A549 (cell line): ENCODE measurements around the gene LGR6. TPM values are rescaled to one million over a fixed set of nuclear protein-coding genes. Genes with fewer than 3 reads are reported as not detected.

ENCODE experiments used
- ATAC-seq, 2 experiments: fragments of 200-7000 bp in 1 of 2; fragments of >200 bp in 1 of 2; cut with Nextera tagmentation in 1 of 2; cut with Tn5 transposase in 1 of 2; 3 replicates each; pipeline versions ENCODE4 v1.8.0 to v1.9.1; 2018 to 2020; ENCODE audit warnings: mild to moderate bottlenecking in 1 of 2, moderate library complexity in 1 of 2
- CTCF ChIA-PET: fragments of 300-600 bp; sonication (Branson Sonifier 250); formaldehyde crosslinking; extraction: SDS; loops from one replicate; lab custom pipeline; 2021; ENCODE audit warnings: antibody characterized with exemption, inconsistent platforms; lab: Yijun Ruan, JAX
- POLR2A ChIA-PET: fragments of 350-600 bp; formaldehyde crosslinking; extraction: SDS; loops from one replicate; lab custom pipeline; 2021; ENCODE audit warnings: antibody characterized with exemption, inconsistent platforms; lab: Yijun Ruan, JAX
- DNase-seq, 2 experiments: peaks; one replicate each; pipeline versions ENCODE4 v3.0.0 to v3.0.0-alpha.2; 2011 to 2016; ENCODE audit warnings: low read depth in 1 of 2, low spot score in 1 of 2
- FAIRE-seq: peaks from 2 replicates; lab custom pipeline; 2011; peaks lifted over from hg19 to GRCh38; lab: Jason Lieb, UNC
- H3K27ac ChIP-seq, 2 experiments: fragments of >200 bp; sonication (Bioruptor Twin); formaldehyde crosslinking; 3 replicates each; pipeline ENCODE4 v1.5.1; 2016 to 2017
- H3K4me1 ChIP-seq: fragments of >200 bp; sonication (Bioruptor Twin); formaldehyde crosslinking; 3 replicates; pipeline ENCODE4 v1.6.1; 2016
- H3K4me2 ChIP-seq: fragments of >200 bp; sonication (Bioruptor Twin); formaldehyde crosslinking; 3 replicates; pipeline ENCODE4 v1.6.1; 2016
- H3K4me3 ChIP-seq: fragments of >200 bp; sonication (Bioruptor Twin); formaldehyde crosslinking; 3 replicates; pipeline ENCODE4 v1.5.1; 2016
- H3K9me3 ChIP-seq: fragments of >200 bp; sonication (Bioruptor Twin); formaldehyde crosslinking; 3 replicates; pipeline ENCODE4 v1.6.1; 2016
- CEBPB ChIP-seq, 2 experiments: fragments of >200 bp in 1 of 2; sonication (Bioruptor Twin) in 1 of 2; formaldehyde crosslinking in 1 of 2; IDR thresholded peaks; 2 replicates each; pipeline ENCODE4 v1.6.1; 2012 to 2016
- CHD2 ChIP-seq: fragments of 150-350 bp; IDR thresholded peaks from 2 replicates; pipeline ENCODE4 v1.6.1; 2014; ENCODE audit warnings: low read length; ENCODE audit not compliant: partially characterized antibody
- EHF ChIP-seq: fragments of 250-450 bp; sonication (Bioruptor Pico); IDR thresholded peaks from 2 replicates; pipeline ENCODE4 v1.5.0; 2020; ENCODE audit warnings: mild to moderate bottlenecking
- ESRRA ChIP-seq: fragments of 150-350 bp; IDR thresholded peaks from 2 replicates; pipeline ENCODE4 v1.6.1; 2014; ENCODE audit warnings: mild to moderate bottlenecking, low read length, borderline replicate concordance
- FOSB ChIP-seq: fragments of 250-450 bp; sonication (Bioruptor Pico); IDR thresholded peaks from 2 replicates; pipeline ENCODE4 v1.5.0; 2020; ENCODE audit warnings: mild to moderate bottlenecking, moderate library complexity
- HDAC2 ChIP-seq: fragments of 200-600 bp; sonication (generic); IDR thresholded peaks from 2 replicates; pipeline ENCODE4 v1.6.1; 2016
- HOXA7 ChIP-seq: fragments of 250-450 bp; sonication (Bioruptor Pico); IDR thresholded peaks from 2 replicates; pipeline ENCODE4 v1.5.0; 2020; ENCODE audit warnings: mild to moderate bottlenecking, moderate library complexity
- HOXB5 ChIP-seq: fragments of 250-450 bp; sonication (Bioruptor Pico); IDR thresholded peaks from 2 replicates; pipeline ENCODE4 v1.5.0; 2020; ENCODE audit warnings: mild to moderate bottlenecking, moderate library complexity
- JUNB ChIP-seq: fragments of >200 bp; sonication (Bioruptor Twin); formaldehyde crosslinking; IDR thresholded peaks from 2 replicates; pipeline ENCODE4 v1.6.1; 2016
- KDM1A ChIP-seq: fragments of 200-600 bp; sonication (generic); IDR thresholded peaks from 2 replicates; pipeline ENCODE4 v1.6.1; 2016; ENCODE audit warnings: low read depth, mild to moderate bottlenecking
- KDM5A ChIP-seq: fragments of 200-600 bp; sonication (generic); IDR thresholded peaks from 2 replicates; pipeline ENCODE4 v1.6.1; 2016; ENCODE audit warnings: antibody characterized with exemption, mild to moderate bottlenecking
- MAFK ChIP-seq: fragments of 450-650 bp; IDR thresholded peaks from 2 replicates; pipeline ENCODE4 v1.6.1; 2014; ENCODE audit not compliant: partially characterized antibody
- MAZ ChIP-seq: fragments of 150-350 bp; IDR thresholded peaks from 2 replicates; pipeline ENCODE4 v1.6.1; 2014; ENCODE audit warnings: antibody characterized with exemption, low read depth, low read length, borderline replicate concordance
- NPAS2 ChIP-seq: fragments of 250-450 bp; sonication (Bioruptor Pico); IDR thresholded peaks from 2 replicates; pipeline ENCODE4 v1.8.0; 2022; ENCODE audit warnings: mild to moderate bottlenecking, moderate library complexity, borderline replicate concordance
- POLR2A ChIP-seq: IDR thresholded peaks from 2 replicates; pipeline ENCODE4 v1.6.1; 2012; ENCODE audit warnings: mild to moderate bottlenecking, low read length
- POLR2AphosphoS2 ChIP-seq: conservative IDR thresholded peaks from 2 replicates; pipeline ENCODE4 v1.6.1; 2012; ENCODE audit warnings: low read length, improper control_type of control experiment, inconsistent platforms
- RCOR1 ChIP-seq: fragments of 150-350 bp; IDR thresholded peaks from 2 replicates; pipeline ENCODE4 v1.6.1; 2014; ENCODE audit warnings: antibody characterized with exemption, low read length, low read depth
- SMC3 ChIP-seq: fragments of >200 bp; sonication (Bioruptor Twin); formaldehyde crosslinking; IDR thresholded peaks from 3 replicates; pipeline ENCODE4 v1.6.1; 2018; ENCODE audit warnings: inconsistent platforms
- TFCP2L1 ChIP-seq: fragments of 250-450 bp; sonication (Bioruptor Pico); IDR thresholded peaks from 2 replicates; pipeline ENCODE4 v1.5.0; 2021; ENCODE audit warnings: mild to moderate bottlenecking
- TP53 ChIP-seq: fragments of 250-450 bp; sonication (Bioruptor Pico); IDR thresholded peaks from 2 replicates; pipeline ENCODE4 v1.5.0; 2021; ENCODE audit warnings: mild to moderate bottlenecking, moderate library complexity
- ZFP36 ChIP-seq: fragments of 450-650 bp; IDR thresholded peaks from 2 replicates; pipeline ENCODE4 v1.6.1; 2014; ENCODE audit warnings: borderline replicate concordance; ENCODE audit not compliant: partially characterized antibody
- ZSCAN20 ChIP-seq: fragments of 250-450 bp; sonication (Bioruptor Pico); IDR thresholded peaks from 2 replicates; pipeline ENCODE4 v1.8.0; 2022; ENCODE audit warnings: mild to moderate bottlenecking, moderate library complexity
- WGBS: methylation state at CpG from one replicate; pipeline ENCODE4 v1.1.6; 2017; ENCODE audit errors: missing lambda C conversion rate; 5-methylcytosine and 5-hydroxymethylcytosine counted together
- polyA plus RNA-seq, 4 experiments: library from polyadenylated mRNA; depleted of rRNA in 3 of 4; stranded (reverse); fragments of >200 nt; fragmentation: RNase III in 1 of 4; extraction: RNeasy Plus Mini Kit Qiagen cat#74134 plus additional on column Dnase treatment in 1 of 4; gene quantifications; 2 replicates in 3 of 4; 3 replicates in 1 of 4; pipeline ENCODE4 v1.2.3, GENCODE V29; 2011 to 2017
- TF ChIP-seq, protein P1 (sequence below): fragments of 250-450 bp; sonication (Bioruptor Pico); IDR thresholded peaks from 2 replicates; pipeline ENCODE4 v1.5.0; 2021; ENCODE audit warnings: mild to moderate bottlenecking, moderate library complexity, borderline replicate concordance
- TF ChIP-seq, protein P2 (sequence below): fragments of 150-350 bp; IDR thresholded peaks from 2 replicates; pipeline ENCODE4 v1.6.1; 2014; ENCODE audit warnings: low read depth, mild to moderate bottlenecking, low read length

LGR6 gene
- polyA plus RNA-seq, 2 of the 4 experiments (the other 2 are of a cell fraction): 0.84 to 1.1 TPM

DNA sequence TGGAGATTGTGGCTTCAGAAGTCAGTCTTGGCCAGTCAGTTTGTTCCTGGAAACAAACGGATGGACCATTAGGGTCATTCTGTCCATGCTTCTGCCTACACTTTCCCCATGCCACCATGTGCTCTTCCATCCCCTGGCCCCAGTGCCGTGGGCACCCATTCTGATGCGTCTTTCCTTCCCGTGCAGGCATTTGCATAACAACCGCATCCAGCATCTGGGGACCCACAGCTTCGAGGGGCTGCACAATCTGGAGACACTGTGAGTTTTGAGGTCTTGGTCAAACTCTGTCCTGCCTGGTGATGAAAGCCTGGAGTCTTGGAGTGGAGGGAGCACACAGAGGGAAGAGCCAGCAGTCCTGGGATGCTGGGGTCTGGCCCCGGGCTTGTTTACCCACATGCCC is 87.0 kb downstream of the LGR6 start:
- H3K4me1 ChIP-seq: peaks cover 51% of the 10 kb centered on the region
- no peak for ATAC-seq
- 90% methylated on average over 7 of the region's 7 CpGs for WGBS
- ChIA-PET POLR2A (no interaction called here), CTCF (interaction anchor here (1.0 to 3.4 kb wide), 6 partner anchors 10 to 96 kb away, joined by 3 to 19 read pairs (median 6); partner anchors contain the start of gene LGR6)
- DNase-seq: no peak
- H3K4me3 ChIP-seq: no peak overlapping the region
- FAIRE-seq: no peak
- no peak for TF ChIP-seq CEBPB (IDR thresholded peaks at IDR 0.05)
- no peak for TF ChIP-seq ZSCAN20 (CRISPR knock-in tag)
- no peak for TF ChIP-seq FOSB (CRISPR knock-in tag)
- TF ChIP-seq TFCP2L1: no peak
- no peak for TF ChIP-seq HOXA7 (CRISPR knock-in tag)
- TF ChIP-seq ZFP36: no peak
- no peak for TF ChIP-seq MAZ
- no peak for TF ChIP-seq RCOR1
- TF ChIP-seq ESRRA: no peak
- TF ChIP-seq NPAS2 (CRISPR knock-in tag): no peak
- no peak for TF ChIP-seq CHD2
- TF ChIP-seq JUNB: no peak
- TF ChIP-seq HDAC2: no peak
- TF ChIP-seq, all 56 proteins: peak for 0
- peak overlapping the region; percentile 74 to 82; a peak in 5 of 6 replicates for H3K27ac ChIP-seq
- H3K9me3 ChIP-seq: no peaks in the 10 kb centered on the region
- H3K4me2 ChIP-seq: peak overlapping the region; percentile 35

DNA sequence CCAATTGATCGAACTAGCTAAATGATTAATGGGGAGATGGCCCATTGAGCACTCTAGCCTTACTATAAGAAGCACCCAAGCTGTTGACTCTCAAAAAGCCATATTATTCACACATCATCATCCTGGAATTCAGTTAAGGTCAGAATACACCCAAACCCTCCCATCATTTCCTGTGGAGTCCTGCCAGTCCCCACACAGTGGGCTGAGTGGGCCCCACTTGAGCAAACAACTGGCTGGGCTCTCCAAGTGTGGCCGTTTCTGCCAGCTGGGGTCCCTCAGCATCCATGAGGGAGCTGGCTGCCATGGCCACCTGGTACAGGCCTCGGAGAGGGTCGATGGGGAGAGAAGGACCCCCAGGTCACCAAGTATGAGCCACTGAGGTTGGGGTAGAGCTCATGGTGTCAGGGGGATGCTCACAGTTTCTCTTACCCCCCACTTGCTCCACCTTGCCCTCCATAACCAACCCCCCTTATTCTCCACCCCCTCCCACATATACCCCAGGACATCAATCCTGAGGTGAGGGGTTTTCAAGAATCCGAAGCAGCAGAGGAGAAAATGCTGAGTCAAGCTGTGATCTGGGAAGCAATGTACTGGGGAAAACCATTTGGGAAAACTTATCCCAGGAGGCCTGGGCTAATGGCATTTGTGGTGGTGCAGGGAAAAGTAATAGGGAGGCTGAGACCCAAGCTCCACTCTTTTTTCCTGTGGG is 87.9 kb downstream of the LGR6 start:
- Histone ChIP-seq H3K9me3 (no peaks in the 10 kb centered on the region), H3K4me2 (peak overlapping the region; percentile 35), H3K4me1 (peaks cover 53% of the 10 kb centered on the region), H3K27ac (peak overlapping the region; percentile 74 to 82), H3K4me3 (no peak overlapping the region)
- ATAC-seq: no peak; a peak in 1 of 6 replicates
- WGBS: 56% methylated on average over 3 of the region's 5 CpGs
- FAIRE-seq: no peak
- no peak for DNase-seq
- CTCF ChIA-PET: interaction anchor here (0.6 to 3.5 kb wide), 16 partner anchors 7 to 731 kb away, joined by 3 to 19 read pairs (median 4); partner anchors contain the start of gene LGR6
- POLR2A ChIA-PET: no interaction called here
- TF ChIP-seq MAFK (peak; percentile 12), POLR2AphosphoS2 (no peak)

DNA sequence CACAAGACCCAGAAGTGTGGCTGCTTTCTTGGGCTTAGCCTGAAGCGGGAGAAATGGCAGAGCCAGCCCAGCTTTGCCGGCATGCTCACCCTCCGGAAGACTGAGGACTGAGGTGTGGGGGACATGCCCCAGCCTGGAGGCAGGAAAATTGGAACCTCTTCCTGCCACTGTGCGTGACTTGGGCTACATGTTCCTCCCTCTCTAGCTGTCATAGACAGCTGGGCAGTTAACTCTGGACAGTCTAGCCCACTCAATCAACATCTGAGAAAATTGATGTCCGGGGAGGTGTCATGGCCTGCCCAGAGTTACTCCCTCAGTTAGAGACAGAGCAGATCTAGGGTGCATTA is 88.4 kb downstream of the LGR6 start:
- ATAC-seq: no peak
- no peak for DNase-seq
- TF ChIP-seq HOXB5 (CRISPR knock-in tag) (no peak), SMC3 (no peak), EHF (CRISPR knock-in tag) (no peak), HOXA7 (CRISPR knock-in tag) (no peak), KDM1A (no peak), JUNB (no peak), ZFP36 (no peak), TP53 (no peak), NPAS2 (CRISPR knock-in tag) (no peak), KDM5A (no peak), POLR2A (no peak), MAZ (no peak)
- TF ChIP-seq, protein P1, sequence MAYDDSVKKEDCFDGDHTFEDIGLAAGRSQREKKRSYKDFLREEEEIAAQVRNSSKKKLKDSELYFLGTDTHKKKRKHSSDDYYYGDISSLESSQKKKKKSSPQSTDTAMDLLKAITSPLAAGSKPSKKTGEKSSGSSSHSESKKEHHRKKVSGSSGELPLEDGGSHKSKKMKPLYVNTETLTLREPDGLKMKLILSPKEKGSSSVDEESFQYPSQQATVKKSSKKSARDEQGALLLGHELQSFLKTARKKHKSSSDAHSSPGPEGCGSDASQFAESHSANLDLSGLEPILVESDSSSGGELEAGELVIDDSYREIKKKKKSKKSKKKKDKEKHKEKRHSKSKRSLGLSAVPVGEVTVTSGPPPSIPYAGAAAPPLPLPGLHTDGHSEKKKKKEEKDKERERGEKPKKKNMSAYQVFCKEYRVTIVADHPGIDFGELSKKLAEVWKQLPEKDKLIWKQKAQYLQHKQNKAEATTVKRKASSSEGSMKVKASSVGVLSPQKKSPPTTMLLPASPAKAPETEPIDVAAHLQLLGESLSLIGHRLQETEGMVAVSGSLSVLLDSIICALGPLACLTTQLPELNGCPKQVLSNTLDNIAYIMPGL: no peak
- TF ChIP-seq, protein P2, sequence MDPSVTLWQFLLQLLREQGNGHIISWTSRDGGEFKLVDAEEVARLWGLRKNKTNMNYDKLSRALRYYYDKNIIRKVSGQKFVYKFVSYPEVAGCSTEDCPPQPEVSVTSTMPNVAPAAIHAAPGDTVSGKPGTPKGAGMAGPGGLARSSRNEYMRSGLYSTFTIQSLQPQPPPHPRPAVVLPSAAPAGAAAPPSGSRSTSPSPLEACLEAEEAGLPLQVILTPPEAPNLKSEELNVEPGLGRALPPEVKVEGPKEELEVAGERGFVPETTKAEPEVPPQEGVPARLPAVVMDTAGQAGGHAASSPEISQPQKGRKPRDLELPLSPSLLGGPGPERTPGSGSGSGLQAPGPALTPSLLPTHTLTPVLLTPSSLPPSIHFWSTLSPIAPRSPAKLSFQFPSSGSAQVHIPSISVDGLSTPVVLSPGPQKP: no peak
- Histone ChIP-seq H3K4me2 (peak overlapping the region; percentile 35; the same call in 2 of the 3 replicates), H3K4me3 (no peak overlapping the region), H3K27ac (peak overlapping the region; percentile 74 to 82), H3K9me3 (no peaks in the 10 kb centered on the region), H3K4me1 (peaks cover 58% of the 10 kb centered on the region)
- ChIA-PET CTCF (interaction anchor here (0.6 to 3.5 kb wide), 15 partner anchors 8 to 732 kb away, joined by 3 to 19 read pairs (median 5); partner anchors contain the start of gene LGR6), POLR2A (no interaction called here)
- 97% methylated on average over 5 of the region's 5 CpGs for WGBS
- FAIRE-seq: no peak
